Tibial artery (tissue), 4 donors: ENCODE measurements around the gene ACAP2.
"Not testable (repeated sequence)": the region's sequence is repeated elsewhere in the genome, so short reads cannot be mapped to it uniquely, and the experiment has no call there.

Source experiments
- DNase-seq, 2 donors: peaks; one replicate each; pipeline ENCODE4 v3.0.0-alpha.2; 2019
- H3K27ac ChIP-seq, 2 donors: fragments of 200-600 bp; sonication (generic) in 1 of 2; 1 replicate in 1 of 2; 2 replicates in 1 of 2; pipeline ENCODE4 v1.5.1; 2018 to 2019; ENCODE audit warnings: mild to moderate bottlenecking in 1 of 2
- H3K27me3 ChIP-seq, 2 donors: fragments of 200-600 bp; sonication (generic) in 1 of 2; one replicate each; pipeline versions ENCODE4 v1.5.1 to v1.6.0; 2016 to 2019
- H3K36me3 ChIP-seq, 3 donors: fragments of 200-600 bp; sonication (generic) in 2 of 3; one replicate each; pipeline ENCODE4 v1.5.1; 2016 to 2019; ENCODE audit warnings: mild to moderate bottlenecking in 2 of 3
- H3K4me1 ChIP-seq, 4 donors: fragments of 200-600 bp; sonication (generic) in 2 of 4; 1 replicate in 3 of 4; 2 replicates in 1 of 4; pipeline ENCODE4 v1.5.1; 2016 to 2019
- H3K4me3 ChIP-seq, 2 donors: fragments of 200-600 bp; sonication (generic) in 1 of 2; 1 replicate in 1 of 2; 2 replicates in 1 of 2; pipeline ENCODE4 v1.5.1; 2018 to 2019; ENCODE audit warnings: mild to moderate bottlenecking in 2 of 2
- H3K9me3 ChIP-seq, 3 donors: fragments of 200-600 bp; sonication (generic) in 1 of 3; one replicate each; pipeline ENCODE4 v1.5.1; 2016 to 2019
- CTCF ChIP-seq, 2 experiments: fragments of 200-600 bp in 1 of 2; fragments of 450-650 bp in 1 of 2; IDR thresholded peaks; one replicate each; pipeline ENCODE4 v1.5.1; 2017 to 2019; ENCODE audit warnings: antibody characterized with exemption in 2 of 2, mild to moderate bottlenecking in 1 of 2, moderate library complexity in 1 of 2
- intact Hi-C: fragments of 100-400 bp; cut with DNase I; formaldehyde crosslinking; loops from one replicate; pipeline ENCODE4 v1.15.0; 2023; ENCODE audit warnings: low total_unique reads

Gene ACAP2

DNA sequence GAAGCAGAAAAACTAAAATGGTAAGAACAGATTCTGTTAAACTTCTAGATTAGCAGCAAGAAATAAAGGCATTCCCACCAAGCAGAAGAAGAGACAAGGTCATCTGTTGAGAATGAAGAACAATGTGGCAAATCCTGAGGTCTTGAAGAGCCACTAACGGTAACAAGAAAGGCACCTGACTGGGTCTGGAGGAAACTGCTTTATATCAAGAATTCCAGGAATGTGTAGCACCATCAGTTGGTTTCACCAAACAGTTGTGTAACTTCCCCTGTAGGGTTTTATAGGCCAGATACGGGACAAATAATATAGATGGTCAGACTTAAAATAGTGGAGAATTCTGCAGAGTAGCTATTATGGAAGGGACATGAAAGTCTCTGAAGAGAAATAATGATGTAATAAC lies 57.3 kb downstream of the ACAP2 start:
- no peaks in the 10 kb centered on the region for H3K36me3 ChIP-seq
- no peak for TF ChIP-seq CTCF (IDR thresholded peaks at IDR 0.05)
- no peak overlapping the region for H3K4me3 ChIP-seq
- no peaks in the 10 kb centered on the region for H3K4me1 ChIP-seq
- intact Hi-C loops: no loop called here
- H3K27ac ChIP-seq: no peak overlapping the region
- DNase-seq: no peak
- H3K9me3 ChIP-seq: no peaks in the 10 kb centered on the region
- H3K27me3 ChIP-seq: no peaks in the 10 kb centered on the region

GRCh38 chr3:195384952-195385351 lies 57.9 kb downstream of the ACAP2 start:
- H3K36me3 ChIP-seq: no peaks in the 10 kb centered on the region
- no peaks in the 10 kb centered on the region for H3K9me3 ChIP-seq
- H3K4me1 ChIP-seq: no peaks in the 10 kb centered on the region
- no peaks in the 10 kb centered on the region for H3K27me3 ChIP-seq
- DNase-seq: no peak
- intact Hi-C loops: no loop called here
- no peak overlapping the region for H3K4me3 ChIP-seq
- H3K27ac ChIP-seq: no peak overlapping the region
- no peak for TF ChIP-seq CTCF (IDR thresholded peaks at IDR 0.05)

GRCh38 chr3:195372220-195372619 lies 70.6 kb downstream of the ACAP2 start:
- no peak for TF ChIP-seq CTCF (IDR thresholded peaks at IDR 0.05)
- H3K27ac ChIP-seq: no peak overlapping the region
- peaks cover 0 to 16% (median 7%) of the 10 kb centered on the region in 3 donors for H3K36me3 ChIP-seq
- no peaks in the 10 kb centered on the region for H3K9me3 ChIP-seq
- H3K4me3 ChIP-seq: no peak overlapping the region
- DNase-seq: no peak
- no peaks in the 10 kb centered on the region for H3K4me1 ChIP-seq
- H3K27me3 ChIP-seq: no peaks in the 10 kb centered on the region
- intact Hi-C loops: no loop called here

- no peak for DNase-seq
- H3K4me3 ChIP-seq: no peak overlapping the region
- intact Hi-C loops: no loop called here
- peaks cover 0 to 12% (median 9%) of the 10 kb centered on the region in 3 donors for H3K36me3 ChIP-seq
- H3K4me1 ChIP-seq: no peaks in the 10 kb centered on the region
- H3K27ac ChIP-seq: no peak overlapping the region
- no peak for TF ChIP-seq CTCF (IDR thresholded peaks at IDR 0.05)
- no peaks in the 10 kb centered on the region for H3K9me3 ChIP-seq
- H3K27me3 ChIP-seq: no peaks in the 10 kb centered on the region
These were observed 76.5 kb downstream of the ACAP2 start for GRCh38 chr3:195366200-195366925.

- Histone ChIP-seq H3K27ac (no peak overlapping the region), H3K4me1 (no peaks in the 10 kb centered on the region), H3K4me3 (no peak overlapping the region), H3K36me3 (peaks cover 0 to 11% (median 9%) of the 10 kb centered on the region in 3 donors), H3K27me3 (no peaks in the 10 kb centered on the region), H3K9me3 (no peaks in the 10 kb centered on the region)
- DNase-seq: no peak
- no peak for TF ChIP-seq CTCF (IDR thresholded peaks at IDR 0.05)
- intact Hi-C loops: no loop called here
These were observed 77.4 kb downstream of the ACAP2 start for GRCh38 chr3:195365371-195365770.

GRCh38 chr3:195357797-195358196 lies 85.0 kb downstream of the ACAP2 start:
- H3K9me3 ChIP-seq, H3K27me3 ChIP-seq, H3K4me3 ChIP-seq, H3K27ac ChIP-seq, intact Hi-C loops, H3K36me3 ChIP-seq, DNase-seq: not testable (repeated sequence)
- peaks cover 0 to 21% (median 11%) of the 10 kb centered on the region in 4 donors for H3K4me1 ChIP-seq
